CD4-positive, alpha-beta T cell treated with Interleukin-1 beta for 1 hour (primary cell): ENCODE measurements around the gene ARHGEF7.

ENCODE experiments used
- DNase-seq, 2 donors: peaks; one replicate each; pipeline ENCODE4 v3.0.0-alpha.2; 2020 to 2022

Gene ARHGEF7

GRCh38 chr13:111281751-111282311 is 166.7 kb downstream of the ARHGEF7 start:
- no peak for DNase-seq

- no peak for DNase-seq
Observed at GRCh38 chr13:111282425-111282824, 167.3 kb downstream of the ARHGEF7 start.

GRCh38 chr13:111282997-111283396 is 167.9 kb downstream of the ARHGEF7 start:
- no peak for DNase-seq

GRCh38 chr13:111283457-111283856 is 168.3 kb downstream of the ARHGEF7 start:
- DNase-seq: no peak

GRCh38 chr13:111283991-111284390 is 168.9 kb downstream of the ARHGEF7 start:
- no peak for DNase-seq

GRCh38 chr13:111284565-111284964 is 169.5 kb downstream of the ARHGEF7 start:
- DNase-seq: no peak

- no peak for DNase-seq
Observed at GRCh38 chr13:111286162-111286561, 171.1 kb downstream of the ARHGEF7 start.

GRCh38 chr13:111286749-111287148 is 171.6 kb downstream of the ARHGEF7 start:
- no peak for DNase-seq

- no peak for DNase-seq
Observed at GRCh38 chr13:111287201-111287600, 172.1 kb downstream of the ARHGEF7 start.

- DNase-seq: no peak
Observed at GRCh38 chr13:111288276-111288675, 173.2 kb downstream of the ARHGEF7 start.

- no peak for DNase-seq
Observed at GRCh38 chr13:111289251-111289650, 174.1 kb downstream of the ARHGEF7 start.

GRCh38 chr13:111291908-111292307 is 176.8 kb downstream of the ARHGEF7 start:
- DNase-seq: no peak

GRCh38 chr13:111292710-111293485 is 177.8 kb downstream of the ARHGEF7 start:
- no peak for DNase-seq

GRCh38 chr13:111295886-111296285 is 180.8 kb downstream of the ARHGEF7 start:
- no peak for DNase-seq

- no peak for DNase-seq
Observed at GRCh38 chr13:111296417-111296816, 181.3 kb downstream of the ARHGEF7 start.

GRCh38 chr13:111298214-111298975 is 183.3 kb downstream of the ARHGEF7 start:
- no peak for DNase-seq

GRCh38 chr13:111302045-111302726 is 187.1 kb downstream of the ARHGEF7 start:
- DNase-seq: no peak

GRCh38 chr13:111303559-111303958 is 188.4 kb downstream of the ARHGEF7 start:
- DNase-seq: no peak

- no peak for DNase-seq
Observed at GRCh38 chr13:111304041-111304544, 189.0 kb downstream of the ARHGEF7 start.

GRCh38 chr13:111304603-111305289 is 189.6 kb downstream of the ARHGEF7 start:
- DNase-seq: no peak

GRCh38 chr13:111312944-111313590 is 198.0 kb downstream of the ARHGEF7 start:
- no peak for DNase-seq

GRCh38 chr13:111313911-111314425 is 198.9 kb downstream of the ARHGEF7 start:
- no peak for DNase-seq
